ENCODE results near the gene CBY1.
A peak's percentile ranks its signal among the peaks of the same experiment; 100 is the strongest.

GRCh38 chr22:38614332-38615063 lies 41.9 kb upstream of the CBY1 start:
- TF ChIP-seq CTCF (IDR thresholded peaks at IDR 0.05) = no peak
- TF ChIP-seq POLR2AphosphoS5 (IDR thresholded peaks at IDR 0.05) = peak in 1 of 4 donors; percentile 64
- TF ChIP-seq POLR2A (IDR thresholded peaks at IDR 0.05) = no peak
